Retina (tissue), 1 donor: ENCODE measurements around the gene KLHL14.

Source experiments
- DNase-seq: peaks from one replicate; pipeline ENCODE4 v3.0.0-alpha.2; 2016

KLHL14 gene

GRCh38 chr18:32629981-32630700 is 142.7 kb downstream of the KLHL14 start:
- DNase-seq: no peak

GRCh38 chr18:32629292-32629691 is 143.5 kb downstream of the KLHL14 start:
- DNase-seq: no peak

GRCh38 chr18:32624182-32624723 is 148.6 kb downstream of the KLHL14 start:
- DNase-seq: no peak

- DNase-seq: no peak
Observed at GRCh38 chr18:32623563-32623962, 149.3 kb downstream of the KLHL14 start.
